Thyroid gland (tissue), 4 donors: ENCODE measurements around the gene OR5H15. TPM values are rescaled to one million over a fixed set of nuclear protein-coding genes. Genes with fewer than 3 reads are reported as not detected.
"Not testable (repeated sequence)": the region's sequence is repeated elsewhere in the genome, so short reads cannot be mapped to it uniquely, and the experiment has no call there.

Experiments
- DNase-seq, 2 donors: peaks; one replicate each; pipeline ENCODE4 v3.0.0-alpha.2; 2019
- H3K27ac ChIP-seq, 3 donors: fragments of 200-600 bp; sonication (generic); 1 replicate in 2 of 3; 2 replicates in 1 of 3; pipeline ENCODE4 v1.5.1; 2016 to 2019; ENCODE audit warnings: mild to moderate bottlenecking in 1 of 3, moderate library complexity in 1 of 3
- H3K27me3 ChIP-seq: fragments of 200-600 bp; sonication (generic); one replicate; pipeline ENCODE4 v1.5.1; 2019
- H3K36me3 ChIP-seq, 2 donors: fragments of 200-600 bp; sonication (generic); one replicate each; pipeline ENCODE4 v1.5.1; 2016 to 2019
- H3K4me1 ChIP-seq, 2 donors: fragments of 200-600 bp; sonication (generic); one replicate each; pipeline ENCODE4 v1.5.1; 2017 to 2019
- H3K4me3 ChIP-seq, 3 donors: fragments of 200-600 bp; sonication (generic); replicated peaks in 1 of 3; 1 replicate in 2 of 3; 2 replicates in 1 of 3; pipeline ENCODE4 v1.5.1; 2016; ENCODE audit warnings: mild to moderate bottlenecking in 1 of 3
- H3K9me3 ChIP-seq: fragments of 200-600 bp; sonication (generic); one replicate; pipeline ENCODE4 v1.5.1; 2017
- CTCF ChIP-seq, 6 experiments: fragments of 200-600 bp in 3 of 6; fragments of 450-650 bp in 3 of 6; sonication (generic) in 3 of 6; IDR thresholded peaks; one replicate each; pipeline ENCODE4 v1.5.1; 2016 to 2019; ENCODE audit warnings: antibody characterized with exemption in 6 of 6, mild to moderate bottlenecking in 2 of 6, inconsistent platforms in 1 of 6, moderate library complexity in 1 of 6
- POLR2A ChIP-seq, 2 donors: fragments of 450-650 bp; IDR thresholded peaks; one replicate each; pipeline ENCODE4 v1.6.1; 2017; ENCODE audit warnings: antibody characterized with exemption in 2 of 2, mild to moderate bottlenecking in 2 of 2, moderate library complexity in 1 of 2
- WGBS, 2 donors: methylation state at CpG; one replicate each; pipeline ENCODE4 v1.1.5; 2017; 5-methylcytosine and 5-hydroxymethylcytosine counted together
- intact Hi-C: fragments of 100-400 bp; cut with DNase I; formaldehyde crosslinking; loops from one replicate; pipeline ENCODE4 v1.15.1; 2023
- total RNA-seq, 4 donors: library from RNA; depleted of rRNA; stranded (reverse); fragments of >200 nt; gene quantifications; one replicate each; pipeline ENCODE4 v1.2.3, GENCODE V29; 2016

The OR5H15 gene
- total RNA-seq, 4 donors from 2014 or later: not detected

GRCh38 chr3:98147179-98147578, 19.3 kb upstream of the OR5H15 start, which contains the start of gene OR5H14:
Gene OR5H14 (plus strand): TSS chr3:98147479. CDS start chr3:98149386, 1,907 bp downstream.
- 82 to 91% methylated on average over 1 of the region's 1 CpG for WGBS, 2 donors
- no peak within 1 kb of the TSS for H3K4me3 ChIP-seq
- no peaks in the 10 kb centered on the region for H3K4me1 ChIP-seq
- H3K27me3 ChIP-seq: no peaks in the 10 kb centered on the region
- no peaks in the 10 kb centered on the region for H3K9me3 ChIP-seq
- H3K27ac ChIP-seq: no peak within 1 kb of the TSS
- H3K36me3 ChIP-seq: no peaks in the 10 kb centered on the region
- no peak for DNase-seq
- TF ChIP-seq POLR2A (IDR thresholded peaks at IDR 0.05) (no peak), CTCF (IDR thresholded peaks at IDR 0.05) (no peak)
- intact Hi-C loops: no loop called here

GRCh38 chr3:98148751-98149150, 17.7 kb upstream of the OR5H15 start:
- TF ChIP-seq POLR2A (IDR thresholded peaks at IDR 0.05): no peak
- TF ChIP-seq CTCF (IDR thresholded peaks at IDR 0.05): no peak
- H3K36me3 ChIP-seq: no peaks in the 10 kb centered on the region
- no peaks in the 10 kb centered on the region for H3K4me1 ChIP-seq
- no peak overlapping the region for H3K4me3 ChIP-seq
- no peak overlapping the region for H3K27ac ChIP-seq
- WGBS, 2 donors: 53 to 66% methylated on average over 3 of the region's 3 CpGs
- no peaks in the 10 kb centered on the region for H3K27me3 ChIP-seq
- no peaks in the 10 kb centered on the region for H3K9me3 ChIP-seq
- intact Hi-C loops: no loop called here
- DNase-seq: no peak

- H3K36me3 ChIP-seq, H3K4me3 ChIP-seq, H3K9me3 ChIP-seq, intact Hi-C loops, H3K27ac ChIP-seq, H3K27me3 ChIP-seq, H3K4me1 ChIP-seq, DNase-seq: not testable (repeated sequence)
- 86 to 91% methylated on average over 4 of the region's 4 CpGs for WGBS, 2 donors
Measured at GRCh38 chr3:98149456-98149855, 17.0 kb upstream of the OR5H15 start.

- WGBS, 2 donors: 72 to 82% methylated on average over 5 of the region's 5 CpGs
- TF ChIP-seq CTCF (IDR thresholded peaks at IDR 0.05): no peak
- no peak for TF ChIP-seq POLR2A (IDR thresholded peaks at IDR 0.05)
- DNase-seq: no peak
- H3K9me3 ChIP-seq: no peaks in the 10 kb centered on the region
- intact Hi-C loops: no loop called here
- no peaks in the 10 kb centered on the region for H3K36me3 ChIP-seq
- no peak overlapping the region for H3K27ac ChIP-seq
- H3K27me3 ChIP-seq: no peaks in the 10 kb centered on the region
- no peaks in the 10 kb centered on the region for H3K4me1 ChIP-seq
- no peak overlapping the region for H3K4me3 ChIP-seq
Measured at GRCh38 chr3:98151241-98151640, 15.3 kb upstream of the OR5H15 start.

GRCh38 chr3:98171071-98171470, 4.6 kb downstream of the OR5H15 start:
- 58 to 69% methylated on average over 1 of the region's 1 CpG for WGBS, 2 donors
- Histone ChIP-seq H3K4me1 (no peaks in the 10 kb centered on the region), H3K4me3 (no peak overlapping the region), H3K27ac (no peak overlapping the region), H3K36me3 (no peaks in the 10 kb centered on the region), H3K9me3 (no peaks in the 10 kb centered on the region), H3K27me3 (no peaks in the 10 kb centered on the region)
- no peak for DNase-seq
- TF ChIP-seq CTCF (IDR thresholded peaks at IDR 0.05): no peak
- TF ChIP-seq POLR2A (IDR thresholded peaks at IDR 0.05): no peak
- intact Hi-C loops: no loop called here

- intact Hi-C loops: no loop called here
- Histone ChIP-seq H3K4me3 (no peak overlapping the region), H3K36me3 (no peaks in the 10 kb centered on the region), H3K9me3 (no peaks in the 10 kb centered on the region), H3K27me3 (no peaks in the 10 kb centered on the region), H3K4me1 (no peaks in the 10 kb centered on the region), H3K27ac (no peak overlapping the region)
- no peak for TF ChIP-seq POLR2A (IDR thresholded peaks at IDR 0.05)
- TF ChIP-seq CTCF (IDR thresholded peaks at IDR 0.05): no peak
- no peak for DNase-seq
- WGBS, 2 donors: 77 to 82% methylated on average over 7 of the region's 7 CpGs
Measured at GRCh38 chr3:98172621-98173020, 6.1 kb downstream of the OR5H15 start.
